Measurements from ENCODE around the gene LMBR1.
"Not testable (repeated sequence)": the region's sequence is repeated elsewhere in the genome, so short reads cannot be mapped to it uniquely, and the experiment has no call there.

Gene LMBR1

GRCh38 chr7:156754201-156754600 lies 138.8 kb downstream of the LMBR1 start:
- no peak for DNase-seq (ENCODE audit: low read depth)

DNA sequence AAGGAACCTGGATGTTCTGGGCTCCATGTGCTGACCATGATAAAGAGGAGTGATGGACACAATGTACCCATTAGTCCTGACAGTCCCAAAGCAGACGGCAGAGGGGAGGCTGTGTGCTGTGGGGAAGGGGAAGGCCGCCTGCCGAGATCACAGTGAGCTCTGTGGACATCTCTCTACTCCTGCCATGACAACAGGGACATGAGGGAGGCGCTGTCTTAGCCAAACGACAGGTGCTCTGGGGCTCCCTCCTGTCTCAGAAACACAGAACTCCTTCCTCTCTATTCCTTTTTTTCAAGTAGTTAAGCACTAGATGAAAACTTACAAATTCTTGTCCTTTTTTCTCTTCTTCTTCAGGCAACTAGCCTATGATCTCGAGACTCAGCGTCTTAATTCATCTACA lies 139.4 kb downstream of the LMBR1 start:
- DNase-seq (ENCODE audit: low read depth) = no peak

DNA sequence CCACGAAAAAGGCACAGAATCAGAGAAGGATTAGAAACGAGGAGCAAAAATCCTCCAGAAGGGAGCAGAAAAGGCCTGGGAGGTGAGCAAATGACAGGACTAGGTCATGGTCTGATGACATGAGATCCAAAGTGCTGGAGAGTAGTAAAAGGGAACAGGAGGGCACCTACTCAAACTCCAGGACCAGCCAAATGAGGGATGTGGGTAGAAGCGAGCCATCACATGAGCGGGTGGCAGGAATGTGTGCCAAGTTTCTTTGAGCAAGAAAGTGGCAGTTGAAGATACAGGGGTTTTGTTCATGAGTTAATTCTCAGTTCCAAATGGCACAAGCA lies 139.8 kb downstream of the LMBR1 start:
- no peak for DNase-seq (ENCODE audit: low read depth)

- no peak for DNase-seq (ENCODE audit: low read depth)
These were observed 140.4 kb downstream of the LMBR1 start for GRCh38 chr7:156752367-156753228.

- DNase-seq (ENCODE audit: low read depth) = peak; percentile 56
These were observed 141.7 kb downstream of the LMBR1 start for GRCh38 chr7:156751319-156751718.

GRCh38 chr7:156747718-156748117 lies 145.3 kb downstream of the LMBR1 start:
- DNase-seq (ENCODE audit: low read depth) = no peak

DNA sequence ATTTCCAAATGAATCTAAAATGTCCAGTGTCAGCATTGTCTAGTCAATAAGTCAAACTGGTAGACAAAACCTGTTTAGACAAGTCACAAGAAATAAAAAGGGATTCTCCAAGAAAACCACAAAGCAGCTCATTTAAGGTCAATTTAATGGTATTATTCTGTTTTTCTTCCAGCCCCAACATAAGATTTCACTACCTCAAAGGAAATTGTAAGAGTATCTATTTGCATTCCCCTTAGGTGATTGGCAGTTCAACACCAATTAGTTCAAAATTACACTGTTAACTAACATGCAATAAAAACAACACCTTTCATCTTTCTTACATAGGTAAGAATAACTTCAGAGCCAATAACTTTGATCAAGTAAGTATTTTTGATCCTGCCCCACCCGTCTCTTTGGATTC lies 146.1 kb downstream of the LMBR1 start:
- no peak for DNase-seq (ENCODE audit: low read depth)

GRCh38 chr7:156739596-156739995 lies 153.4 kb downstream of the LMBR1 start:
- DNase-seq (ENCODE audit: low read depth) = no peak

DNA sequence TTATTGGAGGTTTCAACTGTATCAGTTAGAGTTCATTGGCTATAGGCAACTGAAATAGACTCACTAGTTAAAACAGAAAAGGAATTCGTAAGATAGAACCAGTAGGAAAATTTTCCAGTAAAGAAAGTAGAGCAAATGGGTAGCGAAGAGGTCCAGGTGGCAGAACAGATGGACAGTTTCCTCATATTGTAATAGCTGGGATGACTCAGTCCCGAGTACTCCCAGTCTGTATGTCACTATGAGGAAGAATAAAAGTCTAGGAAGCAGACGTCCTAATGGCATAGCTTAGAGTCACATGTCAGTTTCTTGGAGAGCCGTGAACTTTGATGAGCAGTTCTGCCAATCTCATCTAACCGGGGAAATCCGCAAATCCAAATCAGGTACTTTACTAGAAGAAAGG lies 157.1 kb downstream of the LMBR1 start:
- no peak for DNase-seq (ENCODE audit: low read depth)

GRCh38 chr7:156733638-156734037 lies 159.3 kb downstream of the LMBR1 start:
- DNase-seq (ENCODE audit: low read depth) = no peak

DNA sequence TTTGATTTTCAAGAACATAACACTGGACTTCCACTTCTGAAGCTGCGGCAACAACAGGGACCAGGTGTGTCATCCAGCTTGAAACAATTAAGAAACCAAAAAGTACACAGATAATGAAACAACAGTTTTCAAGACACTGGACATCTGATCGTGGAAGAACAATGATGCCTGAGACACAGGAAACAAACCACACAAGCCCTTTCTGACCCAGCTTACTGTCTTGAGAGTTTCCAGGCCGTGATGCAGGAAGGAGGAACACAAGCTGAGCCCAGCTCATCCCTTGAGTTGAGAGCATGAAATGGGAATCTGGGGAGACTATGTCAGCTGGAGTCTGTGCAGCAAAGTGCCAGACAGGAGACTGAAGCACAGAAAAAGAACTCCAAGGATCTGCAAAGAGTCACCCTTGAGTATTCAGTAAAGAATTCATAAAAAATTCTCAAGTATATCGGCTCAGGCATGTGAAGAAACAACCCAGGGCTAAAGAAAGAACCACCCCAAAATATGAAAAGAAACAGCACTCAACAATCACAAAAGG lies 160.8 kb downstream of the LMBR1 start:
- DNase-seq (ENCODE audit: low read depth) = no peak

GRCh38 chr7:156731651-156732050 lies 161.3 kb downstream of the LMBR1 start:
- DNase-seq (ENCODE audit: low read depth) = no peak

DNA sequence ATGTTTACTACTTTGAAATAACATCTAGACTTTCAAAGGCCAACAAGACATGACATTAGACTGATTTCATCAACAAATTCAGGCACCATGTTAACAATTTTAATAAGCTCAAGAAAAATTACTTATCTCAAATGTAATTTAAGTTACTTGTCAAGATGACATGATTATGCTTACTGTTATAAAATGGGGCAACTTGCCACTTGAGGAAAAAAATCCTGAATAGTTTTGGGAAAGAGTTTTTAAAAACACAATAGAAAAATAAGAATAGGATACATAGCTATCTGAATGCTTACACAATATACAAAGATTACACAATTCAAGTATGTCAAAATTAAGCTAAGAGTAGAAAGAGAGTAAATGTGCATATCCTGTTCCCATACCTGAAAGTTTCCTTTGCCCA lies 167.0 kb downstream of the LMBR1 start:
- DNase-seq (ENCODE audit: low read depth) = no peak

DNA sequence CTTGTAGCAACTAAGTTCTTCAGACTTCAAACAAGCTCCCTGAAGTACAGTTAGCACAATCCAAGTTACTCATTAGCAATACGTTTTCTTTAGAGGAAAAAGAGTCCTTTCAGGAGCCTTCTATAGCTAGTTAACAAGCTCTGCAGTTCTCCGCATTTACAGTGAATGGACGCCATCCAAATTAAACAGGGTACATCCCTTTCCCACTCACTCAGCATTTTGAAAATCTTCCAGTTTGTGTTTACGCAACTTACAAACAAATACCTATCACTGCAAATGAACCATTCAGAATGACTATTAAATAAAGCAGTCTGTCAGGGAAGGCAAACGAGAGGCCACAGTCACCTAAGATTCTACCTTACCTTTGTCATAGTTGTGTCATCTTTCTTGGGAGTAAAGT lies 167.9 kb downstream of the LMBR1 start:
- DNase-seq (ENCODE audit: low read depth) = no peak

GRCh38 chr7:156722043-156722826 lies 170.7 kb downstream of the LMBR1 start:
- DNase-seq (ENCODE audit: low read depth) = no peak

DNA sequence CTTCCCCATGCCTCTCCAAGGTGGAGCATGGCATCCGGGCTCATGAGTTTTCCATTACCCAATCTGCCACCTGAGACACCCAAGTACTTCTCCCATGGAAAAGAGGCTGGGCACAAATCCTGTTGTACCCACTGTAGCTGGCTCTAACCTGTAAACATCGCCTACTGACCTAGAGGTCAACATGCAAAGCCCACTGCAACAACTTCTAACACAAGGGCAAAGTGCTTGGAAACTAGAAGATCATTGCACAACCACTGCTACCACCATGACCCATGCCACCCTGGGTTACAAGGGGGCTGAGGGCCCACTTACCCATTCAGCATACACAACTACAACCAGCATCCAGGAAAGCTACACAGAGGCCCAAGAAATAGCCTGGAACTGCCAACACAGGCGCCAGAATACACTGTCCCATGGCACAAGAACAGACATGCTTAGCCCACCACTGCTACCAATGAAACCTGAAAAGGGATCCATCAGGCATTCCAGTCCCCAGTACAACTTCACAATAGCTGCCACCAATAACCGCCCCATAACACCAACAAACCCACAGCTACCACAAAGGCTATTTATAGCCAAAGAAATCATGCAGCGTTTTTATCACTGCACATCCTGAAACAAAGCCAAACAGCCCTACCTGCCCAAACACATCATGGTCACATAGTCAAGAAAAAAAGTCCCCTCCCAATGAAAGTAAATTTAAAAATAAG lies 189.1 kb downstream of the LMBR1 start:
- DNase-seq (ENCODE audit: low read depth) = no peak

DNA sequence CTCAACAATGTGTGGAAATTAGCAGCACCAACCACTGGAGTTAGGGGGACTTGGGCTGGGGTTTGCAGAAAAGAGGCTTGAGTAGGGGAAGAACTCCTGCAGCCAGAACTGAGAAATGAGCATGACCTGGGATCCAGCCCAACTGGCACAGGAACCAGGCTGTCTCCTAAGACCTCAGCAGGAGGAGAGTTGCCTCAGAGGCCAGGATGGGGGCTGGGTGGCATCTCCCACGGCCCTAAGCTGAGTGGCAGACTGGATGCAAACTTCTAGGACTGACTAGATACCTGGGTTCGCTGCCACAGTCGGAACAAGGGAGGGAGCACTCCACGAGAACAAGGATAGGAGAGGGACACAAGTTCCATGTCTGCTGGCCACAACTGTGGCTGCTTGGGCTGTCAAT lies 189.8 kb downstream of the LMBR1 start:
- DNase-seq (ENCODE audit: low read depth) = no peak

DNA sequence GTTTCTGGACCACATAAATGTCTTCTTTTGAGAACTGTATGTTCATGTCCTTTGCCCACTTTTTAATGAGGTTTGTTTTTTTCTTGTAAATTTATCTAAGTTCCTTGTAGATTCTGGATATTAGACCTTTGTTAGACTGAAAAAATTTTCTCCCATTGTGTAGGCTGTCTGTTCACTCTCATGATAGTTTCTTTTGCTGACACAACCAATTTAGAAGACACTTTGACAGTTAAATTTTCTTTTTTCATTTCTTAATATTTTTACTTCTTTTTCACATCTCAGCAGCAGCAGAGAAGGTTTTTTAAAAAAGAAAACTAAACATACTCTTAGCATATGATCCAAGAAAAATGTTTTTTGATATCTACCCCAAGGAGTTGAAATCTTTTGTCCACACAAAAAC lies 190.6 kb downstream of the LMBR1 start:
- DNase-seq (ENCODE audit: low read depth) = no peak

GRCh38 chr7:156701787-156702186 lies 191.2 kb downstream of the LMBR1 start:
- not testable (repeated sequence) for DNase-seq (ENCODE audit: low read depth)

- not testable (repeated sequence) for DNase-seq (ENCODE audit: low read depth)
These were observed 194.5 kb downstream of the LMBR1 start for GRCh38 chr7:156698512-156698911.

DNA sequence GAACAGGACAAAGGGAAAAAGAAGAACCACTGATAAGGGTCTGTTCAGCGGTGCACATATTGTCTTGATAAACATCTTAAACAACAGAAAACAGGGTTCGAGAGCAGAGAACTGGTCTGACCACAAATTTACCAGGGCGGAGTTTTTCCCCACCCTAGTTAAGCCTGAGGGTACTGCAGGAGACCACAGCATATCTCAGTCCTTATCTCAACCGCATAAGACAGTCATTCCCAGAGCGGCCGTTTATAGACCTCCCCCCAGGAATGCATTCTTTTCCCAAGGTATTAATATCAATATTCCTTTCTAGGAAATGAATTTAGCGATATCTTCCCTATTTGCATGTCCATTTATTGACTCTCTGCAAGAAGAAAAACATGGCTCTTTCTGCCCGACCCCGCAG lies 195.7 kb downstream of the LMBR1 start:
- DNase-seq (ENCODE audit: low read depth) = not testable (repeated sequence)

DNA sequence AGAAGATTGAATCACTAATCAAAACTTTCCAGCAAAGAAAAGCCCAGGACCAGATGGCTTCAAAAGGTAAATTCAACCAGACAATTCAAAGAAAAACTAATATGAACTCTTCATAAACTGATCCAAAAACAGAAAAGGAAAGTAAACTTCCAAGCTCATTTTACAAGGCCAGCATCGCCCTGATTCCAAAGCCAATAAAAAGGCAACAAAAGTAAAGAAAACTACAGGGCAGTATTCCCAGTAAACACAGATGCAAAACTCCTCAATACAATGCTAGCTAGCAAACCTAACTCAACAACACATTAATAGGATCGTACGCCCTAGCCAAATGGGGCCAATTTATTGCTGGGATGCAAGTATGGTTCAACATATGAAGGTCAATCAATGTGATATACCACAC lies 199.4 kb downstream of the LMBR1 start:
- no peak for DNase-seq (ENCODE audit: low read depth)

DNA sequence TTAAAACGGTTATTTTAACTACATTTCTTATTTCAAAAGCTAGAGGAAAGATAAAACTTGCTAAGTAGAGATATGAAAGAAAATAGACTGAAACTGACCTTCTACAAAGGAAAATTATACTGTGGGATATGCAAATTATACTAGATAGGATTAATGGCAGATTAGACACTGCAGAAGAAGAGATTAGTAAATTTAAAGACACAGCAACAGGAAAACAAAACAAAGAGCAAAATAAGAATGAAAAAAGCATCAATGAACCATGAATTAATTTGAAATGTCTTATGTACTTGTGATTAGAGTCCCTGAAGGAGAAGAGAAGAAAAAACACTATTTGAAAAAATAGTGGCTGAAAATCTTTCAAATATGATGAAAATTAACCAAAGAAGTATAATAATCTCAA lies 200.1 kb downstream of the LMBR1 start:
- no peak for DNase-seq (ENCODE audit: low read depth)
